Body of pancreas (tissue), 4 donors: ENCODE measurements around the gene OR2T5.
"Not testable (repeated sequence)": the region's sequence is repeated elsewhere in the genome, so short reads cannot be mapped to it uniquely, and the experiment has no call there.

Experiments
- CTCF ChIP-seq, 7 experiments: fragments of 450-650 bp in 4 of 7; fragments of 200-600 bp in 3 of 7; sonication (generic) in 3 of 7; IDR thresholded peaks; one replicate each; pipeline ENCODE4 v1.5.1; 2016 to 2019; ENCODE audit warnings: antibody characterized with exemption in 7 of 7
- POLR2A ChIP-seq, 3 donors: fragments of 450-650 bp; IDR thresholded peaks; one replicate each; pipeline ENCODE4 v1.6.1; 2016; ENCODE audit warnings: antibody characterized with exemption in 3 of 3, mild to moderate bottlenecking in 2 of 3

GRCh38 chr1:248449821-248450465 is 38.4 kb upstream of the OR2T5 start:
- TF ChIP-seq CTCF, POLR2A (IDR thresholded peaks at IDR 0.05): not testable (repeated sequence)
